Smooth muscle cell (in vitro differentiated cells): ENCODE results near the gene UBXN2A. TPM values are rescaled to one million over a fixed set of nuclear protein-coding genes. Genes with fewer than 3 reads are reported as not detected.

ENCODE experiments used
- DNase-seq: peaks from one replicate; lab custom pipeline; 2025; ENCODE audit not compliant: unreplicated experiment; lab: John Stamatoyannopoulos, UW
- H2AFZ ChIP-seq: fragments of 200-600 bp; sonication (generic); 2 replicates; pipeline ENCODE4 v1.6.0; 2016; ENCODE audit warnings: antibody characterized with exemption, low read depth, mild to moderate bottlenecking
- H3F3A ChIP-seq: fragments of 200-600 bp; sonication (generic); 2 replicates; pipeline ENCODE4 v1.6.0; 2017; ENCODE audit warnings: antibody characterized with exemption, low read depth
- H3K27ac ChIP-seq: fragments of 200-600 bp; sonication (generic); 2 replicates; pipeline ENCODE4 v1.5.1; 2016; ENCODE audit warnings: low read depth, mild to moderate bottlenecking
- H3K27me3 ChIP-seq: fragments of 200-600 bp; sonication (generic); 2 replicates; pipeline ENCODE4 v1.6.1; 2016; ENCODE audit warnings: low read depth, mild to moderate bottlenecking
- H3K36me3 ChIP-seq: fragments of 200-600 bp; sonication (generic); 2 replicates; pipeline ENCODE4 v1.5.1; 2016; ENCODE audit warnings: low read depth
- H3K4me1 ChIP-seq: fragments of 200-600 bp; sonication (generic); 2 replicates; pipeline ENCODE4 v1.5.1; 2016; ENCODE audit warnings: low read depth
- H3K4me2 ChIP-seq: fragments of 200-600 bp; sonication (generic); 2 replicates; pipeline ENCODE4 v1.6.0; 2016; ENCODE audit warnings: mild to moderate bottlenecking
- H3K4me3 ChIP-seq: fragments of 200-600 bp; sonication (generic); 2 replicates; pipeline ENCODE4 v1.5.1; 2016; ENCODE audit warnings: mild to moderate bottlenecking
- H3K79me2 ChIP-seq: fragments of 200-600 bp; sonication (generic); 2 replicates; pipeline ENCODE4 v1.6.0; 2016; ENCODE audit warnings: low read depth, mild to moderate bottlenecking
- H3K9ac ChIP-seq: fragments of 200-600 bp; sonication (generic); 2 replicates; pipeline ENCODE4 v1.6.0; 2016; ENCODE audit warnings: low read depth
- H3K9me3 ChIP-seq: fragments of 200-600 bp; sonication (generic); replicated peaks from 2 replicates; pipeline ENCODE4 v1.5.1; 2016; ENCODE audit warnings: low read depth
- H4K20me1 ChIP-seq: fragments of 200-600 bp; sonication (generic); 2 replicates; pipeline ENCODE4 v1.6.0; 2016; ENCODE audit warnings: low read depth
- WGBS: methylation state at CpG from one replicate; pipeline ENCODE4 v1.1.7; 2016; ENCODE audit warnings: low lambda C conversion rate; 5-methylcytosine and 5-hydroxymethylcytosine counted together
- polyA plus RNA-seq: library from polyadenylated mRNA; unstranded; fragments of >200 nt; fragmentation: Nextera tagmentation; extraction: Ambion mirVana; gene quantifications from 2 replicates; pipeline ENCODE4 v1.2.1, GENCODE V29; 2016
- total RNA-seq: library from RNA; depleted of rRNA; stranded (reverse); fragments of >200 nt; gene quantifications from 2 replicates; pipeline ENCODE4 v1.2.3, GENCODE V29; 2014
- TF ChIP-seq, protein P1 (sequence below): fragments of 200-600 bp; sonication (generic); IDR thresholded peaks from 2 replicates; pipeline ENCODE4 v1.5.1; 2017; ENCODE audit warnings: borderline replicate concordance, mild to moderate bottlenecking, antibody characterized with exemption; ENCODE audit not compliant: insufficient read depth, poor library complexity, severe bottlenecking

UBXN2A gene
- total and polyA plus RNA-seq, 2 experiments from 2014 or later = 15.5 to 21.6 TPM

DNA sequence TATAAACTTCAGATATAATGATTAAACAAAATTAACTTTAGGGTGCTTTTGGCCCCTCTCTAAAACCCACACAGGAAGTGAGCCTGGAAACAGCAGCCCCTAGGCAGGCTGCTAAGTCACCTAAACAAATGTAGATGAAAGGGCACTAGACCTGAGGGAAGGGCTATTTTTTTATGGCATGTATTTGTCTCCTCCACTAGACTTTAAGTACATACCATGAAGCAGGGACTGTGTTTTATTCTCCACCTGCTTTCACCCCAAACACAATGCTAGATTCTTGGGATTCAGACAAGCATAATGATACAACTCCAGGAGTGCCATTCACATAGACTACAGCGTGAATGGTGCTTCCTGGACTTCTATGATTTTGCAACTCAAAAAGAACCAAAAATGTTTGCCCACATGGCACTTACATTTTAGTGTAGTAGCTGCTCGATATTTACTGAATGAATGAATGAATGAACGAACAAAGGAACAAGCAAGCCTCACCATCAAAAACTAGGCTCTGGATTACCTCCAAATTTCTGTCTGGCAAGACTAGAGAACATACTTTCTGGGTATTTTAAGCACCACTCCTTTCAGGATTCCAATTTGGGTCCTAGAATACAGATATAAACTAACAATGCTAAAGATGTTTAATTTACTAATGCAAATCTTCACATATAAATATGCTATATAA is 23.4 kb upstream of the UBXN2A start:
- Histone ChIP-seq H2AFZ (no peak overlapping the region), H3K27me3 (no peaks in the 10 kb centered on the region), H3K36me3 (no peaks in the 10 kb centered on the region), H3K79me2 (peaks cover 99% of the 10 kb centered on the region), H3K4me2 (no peak overlapping the region), H4K20me1 (peaks cover 100% of the 10 kb centered on the region), H3K9me3 (no peaks in the 10 kb centered on the region), H3F3A (peaks cover 12% of the 10 kb centered on the region), H3K27ac (peak overlapping the region; percentile 10), H3K9ac (peak overlapping the region; percentile 9), H3K4me3 (no peak overlapping the region), H3K4me1 (peaks cover 7% of the 10 kb centered on the region)
- no peak for DNase-seq
- TF ChIP-seq, protein P1, sequence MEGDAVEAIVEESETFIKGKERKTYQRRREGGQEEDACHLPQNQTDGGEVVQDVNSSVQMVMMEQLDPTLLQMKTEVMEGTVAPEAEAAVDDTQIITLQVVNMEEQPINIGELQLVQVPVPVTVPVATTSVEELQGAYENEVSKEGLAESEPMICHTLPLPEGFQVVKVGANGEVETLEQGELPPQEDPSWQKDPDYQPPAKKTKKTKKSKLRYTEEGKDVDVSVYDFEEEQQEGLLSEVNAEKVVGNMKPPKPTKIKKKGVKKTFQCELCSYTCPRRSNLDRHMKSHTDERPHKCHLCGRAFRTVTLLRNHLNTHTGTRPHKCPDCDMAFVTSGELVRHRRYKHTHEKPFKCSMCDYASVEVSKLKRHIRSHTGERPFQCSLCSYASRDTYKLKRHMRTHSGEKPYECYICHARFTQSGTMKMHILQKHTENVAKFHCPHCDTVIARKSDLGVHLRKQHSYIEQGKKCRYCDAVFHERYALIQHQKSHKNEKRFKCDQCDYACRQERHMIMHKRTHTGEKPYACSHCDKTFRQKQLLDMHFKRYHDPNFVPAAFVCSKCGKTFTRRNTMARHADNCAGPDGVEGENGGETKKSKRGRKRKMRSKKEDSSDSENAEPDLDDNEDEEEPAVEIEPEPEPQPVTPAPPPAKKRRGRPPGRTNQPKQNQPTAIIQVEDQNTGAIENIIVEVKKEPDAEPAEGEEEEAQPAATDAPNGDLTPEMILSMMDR = no peak
- 86% methylated on average over 3 of the region's 3 CpGs for WGBS

- Histone ChIP-seq H3K36me3 (no peaks in the 10 kb centered on the region), H3K4me2 (no peak overlapping the region), H3K79me2 (peaks cover 98% of the 10 kb centered on the region), H2AFZ (no peak overlapping the region), H3F3A (peaks cover 12% of the 10 kb centered on the region), H3K4me3 (no peak overlapping the region), H3K9ac (no peak overlapping the region), H4K20me1 (peaks cover 98% of the 10 kb centered on the region), H3K9me3 (no peaks in the 10 kb centered on the region), H3K27ac (no peak overlapping the region), H3K27me3 (no peaks in the 10 kb centered on the region), H3K4me1 (peaks cover 7% of the 10 kb centered on the region)
- no peak for DNase-seq
- TF ChIP-seq, protein P1 = no peak
- 85% methylated on average over 8 of the region's 8 CpGs for WGBS
Observed at GRCh38 chr2:23918837-23919489, 21.3 kb upstream of the UBXN2A start.

GRCh38 chr2:23924589-23925359 is 15.5 kb upstream of the UBXN2A start:
- Histone ChIP-seq H3K9ac (peak overlapping the region; percentile 98), H3K4me1 (peaks cover 22% of the 10 kb centered on the region), H3K36me3 (no peaks in the 10 kb centered on the region), H3K4me2 (peak overlapping the region; percentile 98), H3K27ac (peak overlapping the region; percentile 99), H4K20me1 (peaks cover 59% of the 10 kb centered on the region), H3K27me3 (no peaks in the 10 kb centered on the region), H3K4me3 (peak overlapping the region; percentile 96), H3K79me2 (peaks cover 81% of the 10 kb centered on the region), H3K9me3 (no peaks in the 10 kb centered on the region), H3F3A (peaks cover 15% of the 10 kb centered on the region), H2AFZ (no peak overlapping the region)
- TF ChIP-seq, protein P1 = no peak
- no peak for DNase-seq
- WGBS = 39% methylated on average over 7 of the region's 7 CpGs
